Adrenal gland (tissue), 12 donors: ENCODE measurements around the gene ETF1. TPM values are rescaled to one million over a fixed set of nuclear protein-coding genes. Genes with fewer than 3 reads are reported as not detected.

ENCODE experiments used
- DNase-seq, 7 donors: peaks; one replicate each; pipeline ENCODE4 v3.0.0-alpha.2; 2019 to 2020
- H3K27ac ChIP-seq, 5 donors: fragments of 200-600 bp; sonication (generic) in 4 of 5; 1 replicate in 3 of 5; 2 replicates in 2 of 5; pipeline versions ENCODE4 v1.5.1 to v1.8.0; 2016 to 2020; ENCODE audit warnings: mild to moderate bottlenecking in 1 of 5
- H3K27me3 ChIP-seq: fragments of 200-600 bp; 2 replicates; pipeline ENCODE4 v1.8.0; 2021
- H3K36me3 ChIP-seq, 2 donors: fragments of 200-600 bp; replicated peaks in 1 of 2; 1 replicate in 1 of 2; 2 replicates in 1 of 2; pipeline versions ENCODE4 v1.5.1 to v1.8.0; 2018 to 2022
- H3K4me1 ChIP-seq, 2 donors: fragments of 200-600 bp; replicated peaks in 1 of 2; 1 replicate in 1 of 2; 2 replicates in 1 of 2; pipeline versions ENCODE4 v1.5.1 to v1.8.0; 2018 to 2021
- H3K4me3 ChIP-seq, 4 donors: fragments of 200-600 bp; sonication (generic) in 3 of 4; one replicate each; pipeline ENCODE4 v1.5.1; 2016 to 2018
- H3K9me3 ChIP-seq, 3 donors: fragments of 200-600 bp; sonication (generic) in 1 of 3; replicated peaks in 1 of 3; 1 replicate in 2 of 3; 2 replicates in 1 of 3; pipeline versions ENCODE4 v1.5.1 to v1.8.0; 2016 to 2021
- POLR2A ChIP-seq, 2 donors: fragments of 450-650 bp; IDR thresholded peaks; one replicate each; pipeline ENCODE4 v1.6.1; 2017; ENCODE audit warnings: antibody characterized with exemption in 2 of 2, mild to moderate bottlenecking in 2 of 2, moderate library complexity in 1 of 2
- WGBS, 4 donors: extraction: QIAGEN DNeasy Blood & Tissue Kit in 2 of 4; methylation state at CpG; one replicate each; pipeline versions ENCODE4 v1.1.5 to v1.1.7; 2013 to 2017; 5-methylcytosine and 5-hydroxymethylcytosine counted together
- intact Hi-C, 2 donors: fragments of 100-400 bp; cut with DNase I; formaldehyde crosslinking; loops; one replicate each; pipeline versions ENCODE4 v1.14.1 to v1.15.0; 2022 to 2023
- polyA plus RNA-seq, 3 donors: library from polyadenylated mRNA; stranded (reverse); fragments of 200-250 nt in 2 of 3; fragments of 350-450 nt in 1 of 3; fragmentation: Illumina TruSeq in 1 of 3; extraction: RNeasy Lipid Tissue Mini Kit (QIAGEN cat#74804) in 1 of 3; gene quantifications; one replicate each; pipeline ENCODE4 v1.2.3, GENCODE V29; 2013 to 2014
- small RNA-seq, 2 donors: library from RNA; depleted of rRNA; stranded (forward); fragments of <200 nt; gene quantifications; one replicate each; pipeline ENCODE3, GENCODE V24; 2016
- total RNA-seq, 9 donors: library from RNA; depleted of rRNA in 4 of 9; stranded (reverse); fragments of >200 nt in 4 of 9; fragments of 120-200 nt in 1 of 9; fragmentation: NEBNext Ultra II Directional in 1 of 9; extraction: Animal tissue kit (Norgen Biotek cat#: 25700) in 1 of 9; gene quantifications; one replicate each; pipeline versions ENCODE4 v1.1.0 to v1.2.4, GENCODE V29; 2013 to 2023
- TF ChIP-seq, protein P1 (sequence below), 6 experiments: fragments of 450-650 bp in 4 of 6; fragments of 200-600 bp in 2 of 6; sonication (generic) in 1 of 6; IDR thresholded peaks; 1 replicate in 5 of 6; 2 replicates in 1 of 6; pipeline versions ENCODE4 v1.5.1 to v1.8.0; 2016 to 2021; ENCODE audit warnings: antibody characterized with exemption in 6 of 6, mild to moderate bottlenecking in 2 of 6, moderate library complexity in 1 of 6
- donor health status: healthy with polysubstance abuse.
- donor health status: Bipolar disorder and iron deficiency.
- donor health status: DM: yes; HTN: yes; CAD: no.
- donor health status: DM: no; HTN: no; CAD: no.
- donor health status: DM: no; HTN: no; CAD: no.
- donor health status: DM: yes; HTN: yes; CAD: no.

Gene ETF1
- total and polyA plus RNA-seq, 12 donors, result 25.4 to 178 (median 72.3) TPM

GRCh38 chr5:138458856-138459255, 84.2 kb downstream of the ETF1 start:
- Histone ChIP-seq H3K9me3 (no peaks in the 10 kb centered on the region), H3K4me3 (no peak overlapping the region), H3K4me1 (peaks cover 0 to 17% of the 10 kb centered on the region in 2 donors), H3K27ac (no peak overlapping the region), H3K36me3 (no peaks in the 10 kb centered on the region), H3K27me3 (no peaks in the 10 kb centered on the region)
- no peak for DNase-seq
- WGBS, 4 donors, result 71 to 87% (median 77%) methylated on average over 8 to 9 of the region's 9 CpGs
- intact Hi-C loops, result loop anchor here in 1 of 2 donors (5.0 kb wide), 2 partner anchors 43 to 83 kb away; partner anchors contain the start of gene ETF1
- TF ChIP-seq, protein P1, sequence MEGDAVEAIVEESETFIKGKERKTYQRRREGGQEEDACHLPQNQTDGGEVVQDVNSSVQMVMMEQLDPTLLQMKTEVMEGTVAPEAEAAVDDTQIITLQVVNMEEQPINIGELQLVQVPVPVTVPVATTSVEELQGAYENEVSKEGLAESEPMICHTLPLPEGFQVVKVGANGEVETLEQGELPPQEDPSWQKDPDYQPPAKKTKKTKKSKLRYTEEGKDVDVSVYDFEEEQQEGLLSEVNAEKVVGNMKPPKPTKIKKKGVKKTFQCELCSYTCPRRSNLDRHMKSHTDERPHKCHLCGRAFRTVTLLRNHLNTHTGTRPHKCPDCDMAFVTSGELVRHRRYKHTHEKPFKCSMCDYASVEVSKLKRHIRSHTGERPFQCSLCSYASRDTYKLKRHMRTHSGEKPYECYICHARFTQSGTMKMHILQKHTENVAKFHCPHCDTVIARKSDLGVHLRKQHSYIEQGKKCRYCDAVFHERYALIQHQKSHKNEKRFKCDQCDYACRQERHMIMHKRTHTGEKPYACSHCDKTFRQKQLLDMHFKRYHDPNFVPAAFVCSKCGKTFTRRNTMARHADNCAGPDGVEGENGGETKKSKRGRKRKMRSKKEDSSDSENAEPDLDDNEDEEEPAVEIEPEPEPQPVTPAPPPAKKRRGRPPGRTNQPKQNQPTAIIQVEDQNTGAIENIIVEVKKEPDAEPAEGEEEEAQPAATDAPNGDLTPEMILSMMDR (IDR thresholded peaks at IDR 0.05), result no peak
- TF ChIP-seq POLR2A (IDR thresholded peaks at IDR 0.05), result no peak

DNA sequence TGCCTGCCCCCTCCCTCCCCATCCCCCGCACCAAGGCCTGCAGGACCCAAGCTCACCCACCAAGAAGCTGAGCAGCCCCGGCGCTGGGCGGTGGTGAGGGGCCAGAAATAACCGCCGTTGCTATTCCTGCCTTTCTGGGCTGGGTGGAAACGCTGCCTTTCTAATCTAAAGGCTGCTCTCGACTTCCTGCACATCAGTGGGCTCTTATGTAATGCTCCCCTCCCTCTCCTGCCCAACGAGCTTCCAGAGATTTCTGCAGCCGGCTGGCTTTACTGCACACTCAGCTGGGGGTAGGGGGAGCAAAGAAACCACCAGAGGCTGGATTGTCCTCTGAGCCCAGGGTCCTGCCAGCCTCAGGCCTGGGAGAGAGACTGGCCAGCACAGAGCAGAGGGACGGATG, 84.7 kb downstream of the ETF1 start:
- no peaks in the 10 kb centered on the region for H3K36me3 ChIP-seq
- WGBS, 4 donors, result 32 to 50% (median 40%) methylated on average over 1 to 11 of the region's 11 CpGs
- H3K27ac ChIP-seq, result no peak overlapping the region
- TF ChIP-seq POLR2A (IDR thresholded peaks at IDR 0.05), result no peak
- TF ChIP-seq, protein P1 (IDR thresholded peaks at IDR 0.05), result no peak
- H3K4me3 ChIP-seq, result no peak overlapping the region
- H3K27me3 ChIP-seq, result no peaks in the 10 kb centered on the region
- H3K9me3 ChIP-seq, result no peaks in the 10 kb centered on the region
- no peak for DNase-seq
- H3K4me1 ChIP-seq, result peaks cover 0 to 16% of the 10 kb centered on the region in 2 donors
- intact Hi-C loops, result loop anchor here in 1 of 2 donors (5.0 kb wide), 2 partner anchors 44 to 84 kb away; partner anchors contain the start of gene ETF1

DNA sequence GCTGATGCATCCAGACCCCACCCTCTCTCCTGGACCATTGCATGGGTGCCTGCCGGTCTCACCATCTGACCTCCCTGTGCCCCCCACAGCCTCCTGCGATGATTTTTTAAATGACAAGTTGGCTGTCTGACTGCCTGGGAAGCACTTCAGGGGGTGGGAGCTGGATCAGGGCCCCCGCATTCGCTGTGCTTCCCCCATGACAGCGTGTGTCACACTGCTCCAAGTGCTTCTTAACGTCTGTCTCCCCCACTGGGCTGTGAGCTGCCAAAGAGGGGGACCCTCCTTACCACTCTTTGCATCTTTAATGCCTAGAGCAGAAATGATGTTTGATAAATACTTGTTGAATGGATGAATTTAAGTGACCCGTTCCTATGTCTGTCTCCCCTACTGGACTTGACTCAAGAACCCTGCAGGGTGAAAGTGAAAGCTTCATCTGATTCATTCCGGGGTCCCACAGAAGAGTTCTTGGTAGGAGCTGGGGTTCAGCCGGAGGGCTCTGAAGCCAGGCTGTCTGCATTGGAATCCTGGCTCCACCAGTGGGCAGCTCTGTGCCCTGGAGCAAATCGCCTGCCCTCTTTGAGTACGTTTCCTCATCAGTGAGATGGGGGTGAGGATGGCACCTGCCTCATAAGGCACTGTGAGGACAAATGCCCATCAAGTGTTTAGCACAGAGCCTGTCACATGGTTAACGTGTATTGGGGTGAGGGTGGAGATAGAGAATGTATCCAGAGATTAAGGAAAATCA, 85.3 kb downstream of the ETF1 start:
- Histone ChIP-seq H3K4me3 (no peak overlapping the region), H3K4me1 (peaks cover 0 to 9% of the 10 kb centered on the region in 2 donors), H3K9me3 (no peaks in the 10 kb centered on the region), H3K27ac (no peak overlapping the region), H3K27me3 (no peaks in the 10 kb centered on the region), H3K36me3 (no peaks in the 10 kb centered on the region)
- TF ChIP-seq POLR2A (IDR thresholded peaks at IDR 0.05), result no peak
- TF ChIP-seq, protein P1 (IDR thresholded peaks at IDR 0.05), result no peak
- 67 to 75% (median 71%) methylated on average over 12 of the region's 12 CpGs for WGBS, 4 donors
- DNase-seq, result no peak
- intact Hi-C loops, result loop anchor here in 1 of 2 donors (5.0 kb wide), 2 partner anchors 45 to 85 kb away; partner anchors contain the start of gene ETF1

Small RNA genes within 50 kb of the gene (small RNA-seq; reads per million reads assigned to genes)
- gene RF00154 (158 to 161 reads per million in 2 donors), gene SNORD63 (2,292 to 3,712 reads per million in 2 donors)

Other genes starting within 250 kb of the ETF1 start
- 1 to 10 TPM in 1 of 9 donors, under 1 TPM in 4, not detected in 4; 0.28 to 5.2 (median 0.32) TPM for gene CDC25C, start 211.4 kb downstream of the ETF1 start, total RNA-seq
- under 1 TPM; 0.24 to 0.57 (median 0.32) TPM for gene CDC25C, start 211.4 kb downstream of the ETF1 start, polyA plus RNA-seq
- 100 to 1,000 TPM in 1 of 9 donors, 10 to 100 TPM in 8; 19.9 to 143 (median 30.8) TPM for gene FAM53C, start 205.0 kb downstream of the ETF1 start, total RNA-seq
- gene FAM53C, start 205.0 kb downstream of the ETF1 start, polyA plus RNA-seq, result 10 to 100 TPM; 11.9 to 23.3 (median 15.9) TPM
- 10 to 100 TPM; 38.8 to 68.4 (median 53.4) TPM for gene KDM3B, start 190.6 kb downstream of the ETF1 start, total RNA-seq
- 10 to 100 TPM; 23.2 to 35.2 (median 23.8) TPM for gene KDM3B, start 190.6 kb downstream of the ETF1 start, polyA plus RNA-seq
- 10 to 100 TPM in 1 of 9 donors, 1 to 10 TPM in 8; 2.4 to 14.3 (median 5.0) TPM for gene REEP2, start 104.2 kb downstream of the ETF1 start, total RNA-seq
- gene REEP2, start 104.2 kb downstream of the ETF1 start, polyA plus RNA-seq, result 10 to 100 TPM in 2 of 3 donors, 1 to 10 TPM in 1; 9.1 to 39.7 (median 11.8) TPM
- gene EGR1, start 77.8 kb downstream of the ETF1 start, total RNA-seq, result 100 to 1,000 TPM in 1 of 9 donors, 10 to 100 TPM in 6, 1 to 10 TPM in 2; 4.3 to 221 (median 35.4) TPM
- gene EGR1, start 77.8 kb downstream of the ETF1 start, polyA plus RNA-seq, result 10 to 100 TPM; 42.9 to 61.5 (median 59.8) TPM
- gene HSPA9, start 32.2 kb upstream of the ETF1 start, total RNA-seq, result 100 to 1,000 TPM; 376 to 948 (median 501) TPM
- 1,000 to 10,000 TPM in 1 of 3 donors, 100 to 1,000 TPM in 1, 10 to 100 TPM in 1; 92.3 to 1,206 (median 155) TPM for gene HSPA9, start 32.2 kb upstream of the ETF1 start, polyA plus RNA-seq
- gene CTNNA1, start 210.2 kb upstream of the ETF1 start, total RNA-seq, result 100 to 1,000 TPM; 297 to 521 (median 361) TPM
- 100 to 1,000 TPM; 111 to 371 (median 133) TPM for gene CTNNA1, start 210.2 kb upstream of the ETF1 start, polyA plus RNA-seq